K562 (cell line): ENCODE data around the gene RCOR3. TPM values are rescaled to one million over a fixed set of nuclear protein-coding genes. Genes with fewer than 3 reads are reported as not detected.

Experiments
- ATAC-seq: fragments of 200-7000 bp; cut with Tn5 transposase; 3 replicates; pipeline ENCODE4 v1.9.1; 2020; ENCODE audit warnings: moderate library complexity
- BruUV-seq: library from RNA; stranded (reverse); fragments of 400-500 nt; replicated peaks from 2 replicates; lab custom pipeline; 2021; lab: Mats Ljungman, UMichigan
- CTCF ChIA-PET: fragments of 300-600 bp; formaldehyde crosslinking; extraction: SDS; loops from one replicate; lab custom pipeline; 2021; ENCODE audit warnings: low intra/inter-chr PET ratio; lab: Yijun Ruan, JAX
- POLR2A ChIA-PET: fragments of 300-600, 350-650 bp; sonication (Branson Sonifier 250); formaldehyde crosslinking; extraction: SDS; loops from one replicate; lab custom pipeline; 2021; ENCODE audit warnings: antibody characterized with exemption, inconsistent platforms; lab: Yijun Ruan, JAX
- DNase-seq, 4 experiments: peaks; one replicate each; pipeline versions ENCODE4 v3.0.0 to v3.0.0-alpha.2; 2011 to 2018; ENCODE audit warnings: low spot score in 3 of 4, mixed read lengths in 3 of 4; ENCODE audit errors: extremely low read depth in 1 of 4
- FAIRE-seq: peaks from 2 replicates; lab custom pipeline; 2011; peaks lifted over from hg19 to GRCh38; lab: Jason Lieb, UNC
- H2AFZ ChIP-seq: 2 replicates; pipeline ENCODE4 v1.6.0; 2011; ENCODE audit warnings: low read depth, low read length, control low read depth, inconsistent platforms
- H3K27ac ChIP-seq: fragments of 200-600 bp; 3 replicates; pipeline ENCODE4 v1.8.0; 2011; ENCODE audit warnings: low read depth, mild to moderate bottlenecking, control low read depth, inconsistent platforms, low read length, moderate library complexity, mixed read lengths; ENCODE audit errors: extremely low read depth
- H3K27me3 ChIP-seq, 2 experiments: fragments of 300-600 bp in 1 of 2; 2 replicates in 1 of 2; 3 replicates in 1 of 2; pipeline versions ENCODE4 v1.6.0 to v1.8.0; 2011; ENCODE audit warnings: inconsistent platforms in 2 of 2, low read length in 2 of 2, mild to moderate bottlenecking in 1 of 2, mixed read lengths in 1 of 2, moderate library complexity in 1 of 2; ENCODE audit not compliant: control insufficient read depth in 2 of 2, insufficient read depth in 2 of 2
- H3K36me3 ChIP-seq: fragments of 300-600 bp; 3 replicates; pipeline ENCODE4 v1.8.0; 2011; ENCODE audit warnings: mild to moderate bottlenecking, low read length, inconsistent platforms; ENCODE audit not compliant: control insufficient read depth, insufficient read depth
- H3K4me1 ChIP-seq, 2 experiments: fragments of 200-600 bp in 1 of 2; replicated peaks in 1 of 2; 2 replicates in 1 of 2; 3 replicates in 1 of 2; pipeline versions ENCODE4 v1.5.1 to v1.8.0; 2011; ENCODE audit warnings: inconsistent platforms in 2 of 2, low read length in 2 of 2, mild to moderate bottlenecking in 1 of 2, mixed read lengths in 1 of 2, moderate library complexity in 1 of 2; ENCODE audit not compliant: control insufficient read depth in 2 of 2, insufficient read depth in 2 of 2
- H3K4me2 ChIP-seq: 2 replicates; pipeline ENCODE4 v1.6.1; 2011; ENCODE audit warnings: low read length, control low read depth, inconsistent platforms, mixed read lengths; ENCODE audit not compliant: insufficient read depth
- H3K4me3 ChIP-seq: fragments of 200-600 bp; sonication (generic), shearing (Covaris generic); 2 replicates; pipeline ENCODE4 v1.5.1; 2016; ENCODE audit warnings: control low read depth, inconsistent platforms
- H3K79me2 ChIP-seq: fragments of 200-600 bp; 3 replicates; pipeline ENCODE4 v1.8.0; 2011; ENCODE audit warnings: low read length, inconsistent platforms; ENCODE audit not compliant: control insufficient read depth, insufficient read depth
- H3K9ac ChIP-seq, 2 experiments: 2 replicates each; pipeline versions ENCODE4 v1.6.0 to v1.6.1; 2011; ENCODE audit warnings: low read depth in 2 of 2, low read length in 2 of 2, control low read depth in 1 of 2, inconsistent platforms in 1 of 2, mild to moderate bottlenecking in 1 of 2, mixed read lengths in 1 of 2; ENCODE audit not compliant: insufficient read depth in 1 of 2
- H3K9me1 ChIP-seq: one replicate; pipeline ENCODE4 v1.6.0; 2011; ENCODE audit warnings: inconsistent platforms, mild to moderate bottlenecking, low read length, moderate library complexity; ENCODE audit not compliant: control insufficient read depth, insufficient read depth
- H3K9me3 ChIP-seq: replicated peaks from 2 replicates; pipeline ENCODE4 v1.5.1; 2011; ENCODE audit warnings: low read depth, low read length, inconsistent platforms; ENCODE audit not compliant: control insufficient read depth, insufficient read depth
- H4K20me1 ChIP-seq: replicated peaks from 2 replicates; pipeline ENCODE4 v1.6.1; 2011; ENCODE audit warnings: low read length, inconsistent platforms, mixed read lengths; ENCODE audit not compliant: control insufficient read depth, insufficient read depth
- EZH2 ChIP-seq: IDR thresholded peaks from 2 replicates; pipeline ENCODE4 v1.6.1; 2012; ENCODE audit warnings: low read depth, mild to moderate bottlenecking, inconsistent platforms, low read length, borderline replicate concordance
- HDAC6 ChIP-seq: IDR thresholded peaks from 2 replicates; pipeline ENCODE4 v1.6.1; 2012; ENCODE audit warnings: low read depth, mild to moderate bottlenecking, control low read depth, inconsistent platforms, low read length, moderate library complexity
- HNRNPL ChIP-seq: fragments of 200-400 bp; formaldehyde crosslinking; IDR thresholded peaks from 2 replicates; pipeline ENCODE4 v1.6.1; 2017; ENCODE audit warnings: low read depth, mild to moderate bottlenecking, low read length
- HNRNPLL ChIP-seq: fragments of 200-400 bp; formaldehyde crosslinking; IDR thresholded peaks from 2 replicates; pipeline ENCODE4 v1.6.1; 2017; ENCODE audit warnings: low read length, low read depth, mild to moderate bottlenecking; ENCODE audit not compliant: poor library complexity, severe bottlenecking
- IFI16 ChIP-seq: fragments of 250-450 bp; sonication (Bioruptor Pico); IDR thresholded peaks from 2 replicates; pipeline ENCODE4 v2.1.2; 2022; ENCODE audit warnings: mild to moderate bottlenecking, inconsistent platforms
- MYC ChIP-seq, 2 experiments: fragments of 250-450 bp in 1 of 2; sonication (Bioruptor Pico) in 1 of 2; IDR thresholded peaks; 2 replicates each; pipeline versions ENCODE4 v1.5.1 to v1.6.1; 2012 to 2021; ENCODE audit warnings: low read depth in 2 of 2, borderline replicate concordance in 1 of 2, improper control_type of control experiment in 1 of 2, low read length in 1 of 2, mild to moderate bottlenecking in 1 of 2, moderate library complexity in 1 of 2
- SMC3 ChIP-seq: conservative IDR thresholded peaks from 2 replicates; pipeline ENCODE4 v1.6.1; 2011; ENCODE audit warnings: low read depth, low read length, improper control_type of control experiment; ENCODE audit not compliant: insufficient read depth
- ZEB2 ChIP-seq: fragments of 450-650 bp; IDR thresholded peaks from 2 replicates; pipeline ENCODE4 v1.6.1; 2016
- WGBS: fragments of 100-300 bp; shearing (Covaris generic); methylation state at CpG from one replicate; pipeline ENCODE4 v1.1.6; 2016; ENCODE audit warnings: low coverage, mixed read lengths; ENCODE audit not compliant: insufficient coverage; ENCODE audit errors: missing lambda C conversion rate; 5-methylcytosine and 5-hydroxymethylcytosine counted together
- in situ Hi-C: fragments of 300-500 bp; cut with MboI; formaldehyde crosslinking; loops from 4 replicates; pipeline ENCODE4 v1.15.0; 2018; ENCODE audit warnings: inconsistent platforms, mixed read lengths
- intact Hi-C: fragments of 100-400 bp; cut with micrococcal nuclease; formaldehyde crosslinking; loops from 2 replicates; pipeline ENCODE4 v1.14.2; 2022
- polyA plus RNA-seq, 8 experiments: library from polyadenylated mRNA; depleted of rRNA in 4 of 8; stranded (reverse) in 5 of 8; unstranded in 3 of 8; fragments of >200 nt; fragmentation: Nextera tagmentation in 2 of 8; fragmentation: Illumina TruSeq in 1 of 8; extraction: Ambion mirVana in 2 of 8; extraction: Trizol in 1 of 8; gene quantifications; 2 replicates each; pipeline versions ENCODE4 v1.2.1 to v1.2.3, GENCODE V29; 2011 to 2014; ENCODE audit warnings: inconsistent platforms in 1 of 8, missing spikeins in 1 of 8
- total RNA-seq, 7 experiments: library from RNA; depleted of rRNA in 6 of 7; stranded (reverse); fragments of >200 nt in 6 of 7; fragmentation: Illumina TruSeq in 2 of 7; extraction: Trizol in 2 of 7; gene quantifications; 2 replicates each; pipeline versions ENCODE4 v1.2.1 to v1.2.3, GENCODE V29; 2011 to 2021; ENCODE audit warnings: low replicate concordance in 1 of 7
- TF ChIP-seq, protein P1 (sequence below): IDR thresholded peaks from 3 replicates; pipeline ENCODE4 v1.6.1; 2011; ENCODE audit warnings: borderline replicate concordance, mild to moderate bottlenecking, moderate library complexity; ENCODE audit not compliant: insufficient read length; ENCODE audit errors: extremely low read depth
- TF ChIP-seq, protein P2 (sequence below): fragments of 450-650 bp; formaldehyde crosslinking; IDR thresholded peaks from 2 replicates; pipeline ENCODE4 v1.4.0; 2020; ENCODE audit warnings: mild to moderate bottlenecking, moderate library complexity

Gene RCOR3
- total and polyA plus RNA-seq, 9 of the 15 experiments (the other 6 are each of a cell fraction or from before 2014, with no cell fraction given), result 9.7 to 42.7 (median 29.5) TPM

DNA sequence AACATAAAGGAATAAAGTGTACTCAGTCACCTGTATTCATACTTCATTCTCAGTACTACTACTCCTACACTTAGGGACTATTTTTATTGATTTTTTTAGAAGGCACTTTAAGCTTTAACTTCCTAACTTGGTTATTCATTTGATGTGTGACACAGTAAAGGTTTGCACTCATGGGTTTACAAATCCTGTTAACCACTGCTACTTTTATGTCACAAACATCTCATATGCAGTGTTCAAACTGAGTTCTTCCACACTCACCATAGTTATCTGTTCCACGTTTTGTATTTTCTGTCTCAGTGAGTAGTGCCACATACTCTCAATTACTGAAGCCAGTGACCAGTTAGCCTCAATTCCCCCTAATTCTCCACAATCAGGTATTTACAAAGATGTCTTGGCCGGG, 33.2 kb downstream of the RCOR3 start:
- H4K20me1 ChIP-seq, result no peaks in the 10 kb centered on the region
- WGBS, result 84% methylated on average over 2 of the region's 2 CpGs
- no peaks in the 10 kb centered on the region for H3K9me3 ChIP-seq
- no peak overlapping the region for H2AFZ ChIP-seq
- intact Hi-C loops, result no loop called here
- ChIA-PET CTCF (no interaction called here), POLR2A (no interaction called here)
- H3K4me2 ChIP-seq, result no peak overlapping the region
- H3K36me3 ChIP-seq, result peaks cover 74% of the 10 kb centered on the region
- no peaks in the 10 kb centered on the region for H3K79me2 ChIP-seq
- no peaks in the 10 kb centered on the region for H3K27me3 ChIP-seq
- DNase-seq (no peak), ATAC-seq (no peak), FAIRE-seq (no peak)
- no peak overlapping the region for H3K9ac ChIP-seq
- BruUV-seq, result no TSS peak
- peaks cover 2% of the 10 kb centered on the region for H3K9me1 ChIP-seq
- no peak overlapping the region for H3K4me3 ChIP-seq
- in situ Hi-C loops, result no loop called here
- H3K4me1 ChIP-seq, result no peaks in the 10 kb centered on the region
- TF ChIP-seq IFI16 (CRISPR knock-in tag), result no peak
- no peak for TF ChIP-seq ZEB2
- TF ChIP-seq HNRNPL, result no peak
- TF ChIP-seq HNRNPLL, result no peak
- no peak for TF ChIP-seq SMC3
- no peak for TF ChIP-seq MYC (IDR thresholded peaks at IDR 0.05; ENCODE audit: low read depth, low read length)
- no peak for TF ChIP-seq MYC (CRISPR knock-in tag; IDR thresholded peaks at IDR 0.05; ENCODE audit: borderline replicate concordance, low read depth)
- no peak for TF ChIP-seq HDAC6
- TF ChIP-seq, protein P1, sequence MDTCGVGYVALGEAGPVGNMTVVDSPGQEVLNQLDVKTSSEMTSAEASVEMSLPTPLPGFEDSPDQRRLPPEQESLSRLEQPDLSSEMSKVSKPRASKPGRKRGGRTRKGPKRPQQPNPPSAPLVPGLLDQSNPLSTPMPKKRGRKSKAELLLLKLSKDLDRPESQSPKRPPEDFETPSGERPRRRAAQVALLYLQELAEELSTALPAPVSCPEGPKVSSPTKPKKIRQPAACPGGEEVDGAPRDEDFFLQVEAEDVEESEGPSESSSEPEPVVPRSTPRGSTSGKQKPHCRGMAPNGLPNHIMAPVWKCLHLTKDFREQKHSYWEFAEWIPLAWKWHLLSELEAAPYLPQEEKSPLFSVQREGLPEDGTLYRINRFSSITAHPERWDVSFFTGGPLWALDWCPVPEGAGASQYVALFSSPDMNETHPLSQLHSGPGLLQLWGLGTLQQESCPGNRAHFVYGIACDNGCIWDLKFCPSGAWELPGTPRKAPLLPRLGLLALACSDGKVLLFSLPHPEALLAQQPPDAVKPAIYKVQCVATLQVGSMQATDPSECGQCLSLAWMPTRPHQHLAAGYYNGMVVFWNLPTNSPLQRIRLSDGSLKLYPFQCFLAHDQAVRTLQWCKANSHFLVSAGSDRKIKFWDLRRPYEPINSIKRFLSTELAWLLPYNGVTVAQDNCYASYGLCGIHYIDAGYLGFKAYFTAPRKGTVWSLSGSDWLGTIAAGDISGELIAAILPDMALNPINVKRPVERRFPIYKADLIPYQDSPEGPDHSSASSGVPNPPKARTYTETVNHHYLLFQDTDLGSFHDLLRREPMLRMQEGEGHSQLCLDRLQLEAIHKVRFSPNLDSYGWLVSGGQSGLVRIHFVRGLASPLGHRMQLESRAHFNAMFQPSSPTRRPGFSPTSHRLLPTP, result no peak
- no peak for TF ChIP-seq EZH2
- TF ChIP-seq, protein P2, sequence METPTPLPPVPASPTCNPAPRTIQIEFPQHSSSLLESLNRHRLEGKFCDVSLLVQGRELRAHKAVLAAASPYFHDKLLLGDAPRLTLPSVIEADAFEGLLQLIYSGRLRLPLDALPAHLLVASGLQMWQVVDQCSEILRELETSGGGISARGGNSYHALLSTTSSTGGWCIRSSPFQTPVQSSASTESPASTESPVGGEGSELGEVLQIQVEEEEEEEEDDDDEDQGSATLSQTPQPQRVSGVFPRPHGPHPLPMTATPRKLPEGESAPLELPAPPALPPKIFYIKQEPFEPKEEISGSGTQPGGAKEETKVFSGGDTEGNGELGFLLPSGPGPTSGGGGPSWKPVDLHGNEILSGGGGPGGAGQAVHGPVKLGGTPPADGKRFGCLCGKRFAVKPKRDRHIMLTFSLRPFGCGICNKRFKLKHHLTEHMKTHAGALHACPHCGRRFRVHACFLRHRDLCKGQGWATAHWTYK, result no peak
- no peak overlapping the region for H3K27ac ChIP-seq
